GM23248 (cell line): ENCODE measurements around the gene ITSN2. TPM values are rescaled to one million over a fixed set of nuclear protein-coding genes. Genes with fewer than 3 reads are reported as not detected.
"Not testable (repeated sequence)": the region's sequence is repeated elsewhere in the genome, so short reads cannot be mapped to it uniquely, and the experiment has no call there.

ENCODE experiments used
- DNase-seq: peaks from one replicate; pipeline ENCODE4 v3.0.0-alpha.2; 2015
- H2AFZ ChIP-seq: fragments of 200-600 bp; sonication (generic); 2 replicates; pipeline ENCODE4 v1.6.1; 2016; ENCODE audit warnings: antibody characterized with exemption
- H3F3A ChIP-seq: fragments of 200-600 bp; sonication (generic); 2 replicates; pipeline ENCODE4 v1.6.1; 2016; ENCODE audit warnings: mild to moderate bottlenecking, antibody characterized with exemption, mixed run types; ENCODE audit not compliant: insufficient read depth
- H3K27ac ChIP-seq: fragments of 200-600 bp; sonication (generic); 2 replicates; pipeline ENCODE4 v1.5.1; 2016; ENCODE audit warnings: mild to moderate bottlenecking
- H3K27me3 ChIP-seq: fragments of 200-600 bp; sonication (generic); replicated peaks from 2 replicates; pipeline ENCODE4 v1.6.1; 2016; ENCODE audit warnings: mild to moderate bottlenecking; ENCODE audit not compliant: insufficient read depth
- H3K36me3 ChIP-seq: fragments of 200-600 bp; sonication (generic); 2 replicates; pipeline ENCODE4 v1.6.1; 2016; ENCODE audit warnings: low read depth, mild to moderate bottlenecking
- H3K4me1 ChIP-seq: fragments of 200-600 bp; sonication (generic); 2 replicates; pipeline ENCODE4 v1.6.1; 2016; ENCODE audit warnings: mild to moderate bottlenecking; ENCODE audit not compliant: insufficient read depth
- H3K4me2 ChIP-seq: fragments of 200-600 bp; sonication (generic); one replicate; pipeline ENCODE4 v1.6.1; 2016; ENCODE audit warnings: mild to moderate bottlenecking; ENCODE audit not compliant: unreplicated experiment
- H3K4me3 ChIP-seq: fragments of 200-600 bp; sonication (generic); 2 replicates; pipeline ENCODE4 v1.5.1; 2016; ENCODE audit warnings: mild to moderate bottlenecking
- H3K79me2 ChIP-seq: fragments of 200-600 bp; sonication (generic); 2 replicates; pipeline ENCODE4 v1.6.1; 2016; ENCODE audit warnings: mild to moderate bottlenecking; ENCODE audit not compliant: insufficient read depth
- H3K9ac ChIP-seq: fragments of 200-600 bp; sonication (generic); 2 replicates; pipeline ENCODE4 v1.6.1; 2016; ENCODE audit warnings: mild to moderate bottlenecking
- H3K9me2 ChIP-seq: fragments of 200-600 bp; sonication (generic); 2 replicates; pipeline ENCODE4 v1.6.1; 2016; ENCODE audit warnings: mixed run types, mild to moderate bottlenecking, moderate library complexity; ENCODE audit not compliant: insufficient read depth
- H3K9me3 ChIP-seq: fragments of 200-600 bp; sonication (generic); one replicate; pipeline ENCODE4 v1.6.1; 2017; ENCODE audit warnings: low read depth
- H4K20me1 ChIP-seq: fragments of 200-600 bp; sonication (generic); 2 replicates; pipeline ENCODE4 v1.6.0; 2016; ENCODE audit not compliant: insufficient read depth
- EZH2 ChIP-seq: fragments of 200-600 bp; sonication (generic); IDR thresholded peaks from 2 replicates; pipeline ENCODE4 v1.6.1; 2018; ENCODE audit warnings: antibody characterized with exemption, mild to moderate bottlenecking; ENCODE audit not compliant: insufficient read depth, poor library complexity, severe bottlenecking
- EZH2phosphoT487 ChIP-seq: fragments of 200-600 bp; sonication (generic); IDR thresholded peaks from 2 replicates; pipeline ENCODE4 v1.6.1; 2018; ENCODE audit warnings: antibody characterized with exemption, moderate library complexity, mild to moderate bottlenecking, low read depth; ENCODE audit not compliant: insufficient read depth
- WGBS, 2 experiments: methylation state at CpG; one replicate each; pipeline ENCODE4 v1.1.6; 2015 to 2017; ENCODE audit warnings: low lambda C conversion rate in 2 of 2, low coverage in 1 of 2; ENCODE audit errors: missing lambda C conversion rate in 2 of 2; 5-methylcytosine and 5-hydroxymethylcytosine counted together
- in situ Hi-C: fragments of 300-500 bp; cut with MboI; formaldehyde crosslinking; loops from 2 replicates; pipeline ENCODE4 v1.15.0; 2020
- polyA plus RNA-seq: library from polyadenylated mRNA; unstranded; fragments of >200 nt; fragmentation: Nextera tagmentation; extraction: Ambion mirVana; gene quantifications from 2 replicates; pipeline ENCODE4 v1.2.1, GENCODE V29; 2016
- total RNA-seq: library from RNA; depleted of rRNA; stranded (reverse); fragments of >200 nt; shearing (Covaris generic); gene quantifications from 2 replicates; pipeline ENCODE4 v1.2.3, GENCODE V29; 2014; rRNA removed

Gene ITSN2
- total RNA-seq (19.2 and 35.3 TPM in 2 replicates), polyA plus RNA-seq (12.9 and 16.1 TPM in 2 replicates)

GRCh38 chr2:24360050-24360962 is at the start of gene ITSN2:
Gene ITSN2, minus strand, starts transcription at chr2:24360536. Its CDS starts 32,454 bp downstream, at chr2:24328082.
- Histone ChIP-seq H3K27ac (0 out of 2 replicates have a peak within 1 kb of the TSS, but pooled peaks have one; percentile 2), H3K9ac (peak within 1 kb of the TSS; percentile 83), H3F3A (no peaks in the 10 kb centered on the region), H3K9me3 (no peaks in the 10 kb centered on the region), H2AFZ (peak within 1 kb of the TSS; percentile 93), H3K27me3 (no peaks in the 10 kb centered on the region), H3K4me3 (peak within 1 kb of the TSS; percentile 87), H3K4me2 (peak within 1 kb of the TSS; percentile 82), H3K4me1 (peaks cover 9% of the 10 kb centered on the region; the same call in 1 of the 2 replicates), H3K36me3 (no peaks in the 10 kb centered on the region), H4K20me1 (0 out of 2 replicates have a peak, but pooled peaks cover 3% of the 10 kb centered on the region), H3K9me2 (no peaks in the 10 kb centered on the region), H3K79me2 (peaks cover 46% of the 10 kb centered on the region)
- WGBS, 2 experiments, result 0 to 1% methylated on average over 42 to 56 of the region's 96 CpGs
- in situ Hi-C loops, result no loop called here
- DNase-seq, result peak; percentile 90
- no peak for TF ChIP-seq EZH2
- no peak for TF ChIP-seq EZH2phosphoT487

GRCh38 chr2:24409171-24409570 is 48.8 kb upstream of the ITSN2 start:
- Histone ChIP-seq H3K4me3 (no peak overlapping the region), H3K27me3 (peaks cover 8% of the 10 kb centered on the region), H3F3A (peaks cover 5% of the 10 kb centered on the region; the same call in 1 of the 2 replicates), H3K4me1 (peaks cover 6% of the 10 kb centered on the region), H3K4me2 (no peak overlapping the region), H3K79me2 (no peaks in the 10 kb centered on the region), H3K36me3 (no peaks in the 10 kb centered on the region), H3K9me2 (no peaks in the 10 kb centered on the region), H3K9me3 (no peaks in the 10 kb centered on the region), H3K9ac (no peak overlapping the region), H3K27ac (no peak overlapping the region), H2AFZ (no peak overlapping the region), H4K20me1 (no peaks in the 10 kb centered on the region)
- in situ Hi-C loops, result loop anchor here (10.0 to 25.0 kb wide), 3 partner anchors 416 to 778 kb away; partner anchors contain the start of gene DNAJC27
- TF ChIP-seq EZH2 (no peak), EZH2phosphoT487 (no peak)
- 48 to 55% methylated on average over 5 of the region's 5 CpGs for WGBS, 2 experiments
- DNase-seq, result no peak

- not testable (repeated sequence) for H3K4me2 ChIP-seq, DNase-seq, H2AFZ ChIP-seq, H3K4me3 ChIP-seq, H3K27ac ChIP-seq, H3K4me1 ChIP-seq, H3K36me3 ChIP-seq, H3K9me2 ChIP-seq, H3F3A ChIP-seq, H3K9ac ChIP-seq, H3K9me3 ChIP-seq, H4K20me1 ChIP-seq, H3K79me2 ChIP-seq
- 42 to 49% methylated on average over 8 of the region's 8 CpGs for WGBS, 2 experiments
- H3K27me3 ChIP-seq, result peaks cover 10% of the 10 kb centered on the region
- in situ Hi-C loops, result loop anchor here (10.0 to 25.0 kb wide), 3 partner anchors 416 to 779 kb away; partner anchors contain the start of gene DNAJC27
Observed at GRCh38 chr2:24408704-24409103, 48.4 kb upstream of the ITSN2 start.

GRCh38 chr2:24404491-24404921 is 44.2 kb upstream of the ITSN2 start:
- WGBS, 2 experiments, result 2 to 4% methylated on average over 7 of the region's 7 CpGs

More at GRCh38 chr2:24404491-24404921, 44.2 kb upstream of the ITSN2 start:
- Histone ChIP-seq H3K36me3 (no peaks in the 10 kb centered on the region), H3K4me2 (peak overlapping the region; percentile 39), H4K20me1 (no peaks in the 10 kb centered on the region), H3K27me3 (peaks cover 27% of the 10 kb centered on the region), H3K27ac (no peak overlapping the region), H3K9ac (no peak overlapping the region), H3K9me3 (no peaks in the 10 kb centered on the region), H3K9me2 (no peaks in the 10 kb centered on the region), H3K79me2 (no peaks in the 10 kb centered on the region), H3K4me3 (peak overlapping the region; percentile 38; the same call in 1 of the 2 replicates), H2AFZ (peak overlapping the region; percentile 31; the same call in 1 of the 2 replicates), H3K4me1 (peaks cover 9% of the 10 kb centered on the region), H3F3A (peaks cover 11% of the 10 kb centered on the region)
- in situ Hi-C loops, result loop anchor here (10.0 to 25.0 kb wide), 3 partner anchors 420 to 783 kb away; partner anchors contain the start of gene DNAJC27
- no peak for TF ChIP-seq EZH2phosphoT487
- TF ChIP-seq EZH2, result no peak
- DNase-seq, result peak; percentile 75
